ELR (cell line): ENCODE measurements around the gene LUC7L.
A peak's percentile ranks its signal among the peaks of the same experiment; 100 is the strongest.
"Not testable (repeated sequence)": the region's sequence is repeated elsewhere in the genome, so short reads cannot be mapped to it uniquely, and the experiment has no call there.

ENCODE experiments used
- DNase-seq: peaks from one replicate; pipeline ENCODE4 v3.0.0-alpha.2; 2015; ENCODE audit warnings: low read depth

The LUC7L gene

DNA sequence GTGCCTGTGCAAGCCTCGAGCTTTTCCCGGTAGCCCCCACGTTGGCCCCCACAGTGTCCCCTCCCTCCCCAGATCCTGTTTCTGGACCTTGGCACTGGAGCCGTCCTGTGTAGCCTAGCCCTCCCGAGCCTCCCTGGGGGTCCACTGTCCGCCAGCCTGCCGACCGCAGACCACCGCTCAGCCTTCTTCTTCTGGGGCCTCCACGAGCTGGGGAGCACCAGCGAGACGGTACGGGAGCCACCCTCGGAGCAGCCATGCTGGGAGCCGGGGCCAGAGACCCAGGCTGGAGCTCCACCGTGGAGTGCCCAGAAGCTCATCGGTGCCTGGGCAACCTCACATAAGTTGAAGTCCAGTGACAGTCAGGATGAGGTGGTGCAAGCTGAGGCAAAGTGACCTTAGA, 34.7 kb upstream of the LUC7L start:
- no peak for DNase-seq

DNA sequence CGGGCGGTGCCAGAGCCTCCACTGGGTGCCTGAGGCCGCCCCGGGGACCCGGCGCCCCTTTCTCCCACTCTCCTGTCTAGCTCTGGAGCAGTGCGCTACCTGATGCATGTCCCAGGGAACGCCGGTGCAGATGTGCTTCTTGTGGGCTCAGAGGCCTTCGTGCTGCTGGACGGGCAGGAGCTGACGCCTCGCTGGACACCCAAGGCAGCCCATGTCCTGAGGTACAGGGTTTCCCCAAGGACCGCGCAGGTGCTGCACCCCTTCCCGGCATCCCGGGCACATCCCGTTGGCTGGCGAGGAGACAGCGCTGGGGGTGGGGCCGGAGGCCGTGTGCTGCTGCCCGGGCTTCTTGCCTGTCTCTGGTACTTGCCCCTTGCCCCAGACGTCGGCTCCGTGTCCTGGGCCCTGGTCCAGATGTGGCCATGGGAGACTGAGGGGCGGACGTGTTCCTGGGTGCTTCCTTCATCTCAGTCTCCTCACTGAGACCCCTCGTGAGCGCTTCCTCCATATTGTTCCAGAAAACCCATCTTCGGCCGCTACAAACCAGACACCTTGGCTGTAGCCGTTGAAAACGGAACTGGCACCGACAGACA, 34.0 kb upstream of the LUC7L start:
- no peak for DNase-seq

DNA sequence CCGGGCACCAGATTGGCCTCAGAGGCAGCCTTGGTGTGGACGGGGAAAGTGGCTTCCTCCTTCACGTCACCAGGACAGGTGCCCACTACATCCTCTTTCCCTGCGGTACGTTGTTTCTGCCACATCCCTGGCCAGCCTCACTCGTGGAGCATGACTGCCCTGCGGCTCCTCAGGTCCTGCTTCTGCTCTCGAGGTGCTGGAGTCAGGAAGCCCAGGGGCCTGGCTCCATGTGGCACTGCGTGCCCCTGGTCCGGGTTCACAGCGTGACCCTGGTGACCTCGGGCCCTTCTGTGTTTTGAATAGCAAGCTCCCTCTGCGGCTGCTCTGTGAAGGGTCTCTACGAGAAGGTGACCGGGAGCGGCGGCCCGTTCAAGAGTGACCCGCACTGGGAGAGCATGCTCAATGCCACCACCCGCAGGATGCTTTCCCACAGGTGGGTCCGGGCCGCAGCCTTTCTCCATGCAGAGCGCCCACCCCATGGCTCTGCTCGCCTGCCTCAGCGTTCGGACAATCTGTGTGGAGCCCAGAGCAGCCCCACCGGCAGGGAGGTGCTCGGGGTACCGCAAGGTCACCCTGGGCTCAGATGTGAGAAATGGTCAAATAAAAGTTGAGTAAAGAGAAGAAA, 33.0 kb upstream of the LUC7L start:
- DNase-seq, result no peak

DNA sequence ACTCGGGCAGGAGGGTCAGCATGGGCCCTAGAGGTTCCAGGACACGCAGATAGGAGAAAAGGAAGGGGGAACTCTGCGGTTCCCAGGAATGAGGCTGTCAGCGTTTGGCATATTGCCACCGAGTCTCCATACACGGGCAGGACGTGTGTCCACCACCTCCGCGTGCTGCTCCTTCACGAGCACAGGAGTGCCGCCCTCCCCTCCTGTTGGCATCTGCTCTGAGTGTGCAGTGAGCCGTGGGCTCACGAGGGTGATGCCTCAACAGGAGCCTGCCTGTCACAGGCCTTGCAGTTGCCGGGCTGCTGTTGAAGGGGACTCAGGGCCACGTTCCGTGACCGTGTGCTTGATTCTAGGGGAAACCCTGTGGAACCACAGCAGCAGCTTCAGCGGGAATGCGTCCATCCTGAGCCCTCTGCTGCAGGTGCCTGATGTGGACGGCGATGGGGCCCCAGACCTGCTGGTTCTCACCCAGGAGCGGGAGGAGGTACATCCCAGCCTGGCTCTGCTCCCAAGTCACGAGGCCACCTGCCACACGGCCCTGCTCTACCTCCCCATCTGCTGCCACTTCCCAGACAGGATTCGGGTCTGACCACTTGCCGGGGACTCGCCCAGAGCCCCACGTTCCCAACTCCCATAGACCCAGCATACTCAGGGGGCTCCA, 31.9 kb upstream of the LUC7L start:
- no peak for DNase-seq

DNA sequence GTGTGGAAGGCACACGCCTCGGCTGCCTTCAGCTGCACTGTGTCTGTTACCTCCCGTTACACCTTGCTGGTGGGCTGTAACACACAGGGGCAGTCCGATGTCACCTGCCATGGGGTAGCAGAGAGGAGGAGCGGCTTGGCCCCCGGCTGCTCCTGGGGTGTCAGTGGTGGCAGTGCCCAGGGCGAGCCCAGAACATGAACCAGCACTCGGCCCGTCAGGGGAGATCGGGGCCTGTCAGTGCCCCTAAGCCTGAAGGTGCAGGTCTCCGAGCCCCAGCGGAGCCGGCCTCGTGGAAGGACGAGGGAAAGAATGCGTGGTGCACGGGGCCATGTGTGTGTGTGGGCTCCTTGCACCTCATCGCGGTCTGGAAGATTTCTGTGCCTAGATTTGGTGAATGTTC, 31.1 kb upstream of the LUC7L start:
- no peak for DNase-seq

DNA sequence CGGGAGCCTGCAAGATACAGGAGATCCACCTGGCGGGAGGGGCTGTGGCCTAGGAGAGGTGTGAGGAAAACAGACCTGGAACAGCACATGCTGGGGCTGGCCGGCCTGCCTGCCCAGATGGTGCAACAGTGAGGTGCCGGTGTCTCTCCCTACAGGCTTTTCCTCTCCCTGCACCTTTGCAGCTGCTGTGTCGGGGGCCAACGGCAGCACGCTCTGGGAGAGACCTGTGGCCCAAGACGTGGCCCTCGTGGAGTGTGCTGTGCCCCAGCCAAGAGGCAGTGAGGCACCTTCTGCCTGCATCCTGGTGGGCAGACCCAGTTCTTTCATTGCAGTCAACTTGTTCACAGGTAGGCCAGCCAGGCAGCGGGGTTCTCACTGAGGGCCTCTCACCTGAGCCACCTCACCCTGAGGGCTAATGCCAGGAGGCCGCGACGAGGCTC, 30.6 kb upstream of the LUC7L start:
- no peak for DNase-seq

DNA sequence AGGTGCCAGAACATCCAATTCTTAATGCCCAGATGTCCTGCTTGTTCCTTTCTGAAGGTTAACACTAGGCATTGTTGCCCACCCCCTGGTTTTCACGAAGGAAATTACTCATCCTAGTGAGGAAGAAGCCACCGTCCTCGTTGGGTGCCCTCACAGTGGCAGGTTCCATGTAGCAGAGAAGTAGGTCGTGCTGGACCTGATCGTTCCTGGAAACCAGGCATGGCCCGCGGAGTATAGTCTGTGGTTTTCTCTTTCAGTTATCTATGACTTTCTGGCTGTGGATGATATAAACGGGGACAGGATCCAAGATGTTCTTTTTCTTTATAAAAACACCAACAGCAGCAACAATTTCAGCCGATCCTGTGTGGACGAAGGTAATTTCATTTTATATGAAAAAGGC, 30.0 kb upstream of the LUC7L start:
- no peak for DNase-seq

DNA sequence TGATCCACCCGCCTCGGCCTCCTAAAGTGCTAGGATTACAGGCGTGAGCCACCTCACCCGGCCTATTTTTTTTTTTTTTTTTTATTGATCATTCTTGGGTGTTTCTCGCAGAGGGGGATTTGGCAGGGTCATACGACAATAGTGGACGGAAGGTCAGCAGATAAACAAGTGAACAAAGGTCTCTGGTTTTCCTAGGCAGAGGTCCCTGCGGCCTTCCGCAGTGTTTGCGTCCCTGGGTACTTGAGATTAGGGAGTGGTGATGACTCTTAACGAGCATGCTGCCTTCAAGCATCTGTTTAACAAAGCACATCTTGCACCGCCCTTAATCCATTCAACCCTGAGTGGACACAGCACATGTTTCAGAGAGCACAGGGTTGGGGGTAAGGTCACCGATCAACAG, 28.8 kb upstream of the LUC7L start:
- DNase-seq, result not testable (repeated sequence)

DNA sequence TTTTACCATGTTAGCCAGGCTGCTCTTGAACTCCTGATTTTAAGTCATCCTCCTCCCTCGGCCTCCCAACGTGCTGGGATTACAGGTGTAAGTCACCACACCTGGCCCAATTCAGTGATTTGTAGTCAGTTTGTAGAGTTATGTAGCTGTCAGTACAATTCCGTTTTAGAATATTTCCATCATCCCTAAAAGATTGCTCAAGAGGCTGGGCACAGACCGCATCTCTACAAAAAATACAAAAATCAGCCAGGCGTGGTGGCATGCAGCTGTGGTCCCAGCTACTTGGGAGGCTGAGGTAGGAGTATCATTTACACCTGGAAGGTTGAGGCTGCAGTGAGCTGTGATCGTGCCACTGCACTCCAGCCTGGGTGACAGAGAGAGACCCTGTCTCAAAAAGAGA, 25.9 kb upstream of the LUC7L start:
- DNase-seq, result no peak

DNA sequence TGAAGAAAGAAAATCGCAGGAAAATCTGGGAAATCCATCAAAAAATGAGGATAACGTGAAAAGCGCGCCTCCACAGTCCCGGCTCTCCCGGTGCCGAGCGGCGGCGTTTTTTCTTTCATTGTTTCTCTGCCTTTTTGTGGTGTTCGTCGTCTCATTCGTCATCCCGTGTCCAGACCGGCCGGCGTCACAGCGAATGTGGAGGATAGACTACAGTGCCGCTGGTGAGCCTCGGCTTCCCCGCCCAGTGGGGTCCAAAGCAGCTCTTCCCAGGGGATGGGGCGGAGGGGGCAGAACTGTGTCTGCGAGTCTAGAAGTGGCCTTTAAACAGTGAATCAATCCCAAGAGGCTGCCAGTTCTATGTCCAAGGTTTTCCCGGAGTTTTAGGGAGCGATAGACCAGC, 25.2 kb upstream of the LUC7L start:
- DNase-seq, result no peak

DNA sequence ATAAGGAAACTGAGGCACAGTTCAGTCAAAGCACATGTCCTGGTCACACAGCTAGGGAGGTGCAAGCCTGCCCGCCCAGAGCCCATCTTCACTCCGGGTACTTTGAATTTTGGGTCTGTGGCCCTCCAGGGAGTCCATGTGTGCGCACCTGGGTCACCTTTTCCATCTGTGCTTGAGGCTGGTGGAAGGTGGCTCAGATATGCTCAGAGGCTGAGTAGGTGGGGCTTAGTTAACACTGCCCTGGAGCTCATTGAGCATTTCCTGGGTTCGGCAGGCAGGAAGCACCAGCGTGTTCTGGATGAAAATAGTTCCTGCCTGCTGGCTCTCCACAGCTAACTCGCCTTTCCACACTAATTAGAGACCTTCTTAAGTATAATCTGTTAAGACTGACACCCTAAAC, 24.6 kb upstream of the LUC7L start:
- DNase-seq, result no peak

DNA sequence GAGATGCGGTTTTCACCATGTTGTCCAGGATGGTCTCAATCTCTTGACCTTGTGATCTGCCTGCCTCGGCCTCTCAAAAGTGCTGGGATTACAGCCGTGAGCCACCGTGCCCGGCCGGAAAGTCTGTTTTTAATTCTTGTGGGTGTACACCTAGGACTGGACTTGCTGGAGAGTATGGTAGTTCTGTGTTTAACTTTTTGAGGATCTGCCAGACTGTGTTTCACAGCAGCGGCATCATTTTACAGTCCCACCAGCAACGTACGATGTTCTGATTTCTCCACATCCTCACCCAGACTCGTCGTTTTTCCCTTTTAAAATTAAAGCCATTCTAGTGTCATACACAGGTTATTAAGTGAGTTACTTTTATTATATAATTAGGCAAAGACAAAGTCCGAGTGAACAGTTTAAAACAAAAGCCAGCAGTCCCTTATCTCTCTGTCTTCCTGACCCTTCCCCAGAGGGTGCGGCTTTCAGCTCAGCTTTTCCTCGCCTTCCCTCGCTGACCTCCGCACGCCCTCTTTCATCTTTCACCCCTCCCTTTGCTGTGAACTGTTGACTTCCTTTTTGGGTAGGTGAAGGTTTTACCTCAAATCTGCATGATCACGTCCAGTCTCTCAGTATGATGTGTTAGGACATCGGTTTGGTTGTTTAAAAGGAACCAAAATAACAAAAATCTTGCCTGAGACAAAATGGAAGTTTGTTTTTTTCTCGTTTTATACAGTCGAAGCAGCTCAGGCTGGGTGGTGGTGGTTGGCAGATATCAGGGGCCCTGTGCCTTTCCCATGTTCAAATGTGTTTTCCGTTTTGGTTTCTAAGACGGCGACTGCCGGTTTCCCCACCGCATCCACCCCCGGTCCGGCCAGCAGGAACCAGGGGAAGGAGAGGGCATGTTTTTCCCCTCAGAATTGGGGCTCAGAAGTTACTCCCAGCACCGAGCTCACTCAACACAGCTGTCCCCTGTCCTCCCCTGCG, 23.4 kb upstream of the LUC7L start:
- no peak for DNase-seq

DNA sequence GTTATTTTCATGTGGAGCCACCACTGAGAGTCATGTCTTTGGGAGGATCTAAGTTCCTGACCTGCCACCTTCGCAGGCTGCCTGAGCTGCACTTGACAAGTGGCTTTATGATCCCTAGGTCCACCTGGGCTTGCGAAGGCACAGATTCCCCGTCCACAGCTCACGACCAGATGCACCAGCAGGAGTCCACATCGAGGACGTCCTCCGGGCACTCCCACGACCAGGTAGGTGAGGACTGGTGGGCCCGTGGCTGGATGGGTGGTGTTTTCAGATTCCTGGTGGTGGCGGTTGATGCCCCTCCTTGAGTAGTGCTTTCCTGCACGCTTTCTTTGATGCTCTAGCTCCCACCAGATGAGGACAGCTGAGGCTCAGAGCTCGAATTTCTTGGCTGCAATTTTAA, 20.2 kb upstream of the LUC7L start:
- no peak for DNase-seq

DNA sequence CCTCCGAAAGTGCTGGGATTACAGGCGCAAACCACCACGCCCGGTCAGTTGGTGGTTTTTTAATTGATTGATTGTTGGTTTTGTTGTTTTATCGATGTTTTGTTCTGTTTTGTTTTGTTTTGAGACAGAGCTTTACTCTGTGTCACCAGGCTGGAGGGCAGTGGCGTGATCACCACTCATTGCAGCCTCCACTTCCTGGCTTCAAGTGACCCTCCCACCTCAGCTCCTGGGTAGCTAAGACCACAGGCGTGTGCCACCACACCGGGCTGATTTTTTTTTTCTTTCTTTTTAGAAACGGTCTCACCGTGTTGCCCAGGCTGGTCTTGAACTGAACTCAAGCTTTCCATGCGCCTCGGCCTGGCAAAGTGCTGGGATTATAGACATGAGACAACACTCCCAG, 17.8 kb upstream of the LUC7L start:
- DNase-seq, result no peak

DNA sequence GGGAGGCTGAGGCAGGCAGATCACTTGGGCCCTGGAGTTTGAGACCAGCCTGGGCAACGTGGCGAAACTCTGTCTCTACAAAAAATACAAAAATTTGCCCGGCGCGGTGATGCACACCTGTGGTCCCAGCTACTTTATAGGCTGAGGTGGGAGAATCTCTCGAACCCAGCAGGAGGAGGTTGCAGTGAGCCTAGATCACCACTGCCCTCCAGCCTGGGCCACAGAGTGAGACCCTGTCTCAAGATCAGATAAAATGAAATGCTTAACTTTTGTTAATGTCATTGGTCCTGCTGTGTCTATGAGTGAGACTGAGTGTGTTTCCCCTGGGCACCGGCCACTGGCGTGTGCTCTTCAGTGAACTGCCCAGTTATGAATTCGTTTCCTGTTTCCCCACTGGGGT, 15.9 kb upstream of the LUC7L start:
- no peak for DNase-seq

DNA sequence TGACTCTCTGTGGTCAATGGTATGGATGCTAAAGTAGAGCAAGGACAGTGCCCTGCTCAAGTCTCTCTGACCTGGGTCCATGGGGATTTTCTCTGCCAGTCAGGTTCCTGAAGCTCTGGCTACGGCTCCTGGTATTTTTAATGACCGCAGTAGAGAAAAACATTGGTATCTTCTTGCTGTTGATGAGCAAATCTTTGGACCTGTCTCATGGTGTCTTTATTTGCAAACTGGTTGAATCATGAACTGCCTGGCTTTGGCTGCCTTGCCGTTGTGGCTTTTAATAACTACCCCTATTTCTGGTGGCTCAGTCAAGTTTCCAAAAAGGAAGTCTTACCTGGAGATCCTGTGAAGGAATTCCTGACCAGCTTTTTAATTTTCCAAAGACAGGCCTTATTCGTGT, 14.1 kb upstream of the LUC7L start:
- DNase-seq, result no peak

DNA sequence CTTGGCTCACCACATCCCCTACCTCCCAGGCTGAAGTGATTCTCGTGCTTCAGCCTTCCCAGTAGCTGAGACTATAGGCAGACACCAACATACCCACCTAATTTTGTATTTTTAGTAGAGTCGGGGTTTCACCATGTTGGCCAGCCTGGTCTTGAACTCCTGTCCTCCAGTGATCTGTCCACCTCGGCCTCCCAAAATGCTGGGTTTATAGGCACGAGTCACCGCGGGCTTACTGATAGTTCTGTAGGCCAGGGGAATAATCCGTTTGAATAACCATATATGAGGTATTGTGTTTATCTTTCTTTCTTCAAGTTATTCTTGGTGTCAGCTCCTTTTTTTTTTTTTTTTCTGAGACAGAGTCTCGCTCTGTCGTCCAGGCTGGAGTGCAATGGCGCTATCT, 13.0 kb upstream of the LUC7L start:
- DNase-seq, result no peak

DNA sequence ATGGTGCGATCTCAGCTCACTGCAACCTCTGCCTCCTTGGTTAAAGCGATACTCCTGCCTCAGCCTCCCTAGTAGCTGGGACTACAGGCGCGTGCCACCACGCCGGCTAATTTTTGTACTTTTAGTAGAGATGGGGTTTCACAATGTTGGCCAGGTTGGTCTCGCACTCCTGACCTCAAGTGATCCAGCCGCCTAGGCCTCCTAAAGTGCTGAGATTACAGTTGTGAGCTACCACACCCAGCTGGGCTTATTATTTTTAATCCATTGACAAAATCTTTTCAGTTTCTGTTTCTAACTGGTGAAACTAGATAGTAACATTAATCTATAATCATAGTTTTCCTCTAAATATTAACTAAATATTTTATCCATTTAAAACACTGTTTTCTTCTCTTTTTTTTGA, 11.3 kb upstream of the LUC7L start:
- no peak for DNase-seq

DNA sequence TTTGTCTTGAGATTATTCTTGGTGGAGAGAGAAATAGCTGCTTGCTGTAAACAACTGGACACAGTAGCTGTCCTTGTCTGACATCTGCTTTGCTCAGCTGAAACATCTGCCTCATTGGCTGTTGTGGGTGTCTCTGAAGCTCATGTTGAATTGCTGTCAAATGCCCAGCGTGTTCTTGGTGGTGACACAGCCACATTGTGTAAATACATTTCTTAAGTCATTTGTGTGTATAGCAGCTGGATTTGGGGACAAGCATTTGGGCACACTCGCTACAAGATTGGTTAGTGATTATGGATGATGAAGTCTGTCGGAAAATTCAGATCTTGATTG, 10.7 kb upstream of the LUC7L start:
- no peak for DNase-seq

DNA sequence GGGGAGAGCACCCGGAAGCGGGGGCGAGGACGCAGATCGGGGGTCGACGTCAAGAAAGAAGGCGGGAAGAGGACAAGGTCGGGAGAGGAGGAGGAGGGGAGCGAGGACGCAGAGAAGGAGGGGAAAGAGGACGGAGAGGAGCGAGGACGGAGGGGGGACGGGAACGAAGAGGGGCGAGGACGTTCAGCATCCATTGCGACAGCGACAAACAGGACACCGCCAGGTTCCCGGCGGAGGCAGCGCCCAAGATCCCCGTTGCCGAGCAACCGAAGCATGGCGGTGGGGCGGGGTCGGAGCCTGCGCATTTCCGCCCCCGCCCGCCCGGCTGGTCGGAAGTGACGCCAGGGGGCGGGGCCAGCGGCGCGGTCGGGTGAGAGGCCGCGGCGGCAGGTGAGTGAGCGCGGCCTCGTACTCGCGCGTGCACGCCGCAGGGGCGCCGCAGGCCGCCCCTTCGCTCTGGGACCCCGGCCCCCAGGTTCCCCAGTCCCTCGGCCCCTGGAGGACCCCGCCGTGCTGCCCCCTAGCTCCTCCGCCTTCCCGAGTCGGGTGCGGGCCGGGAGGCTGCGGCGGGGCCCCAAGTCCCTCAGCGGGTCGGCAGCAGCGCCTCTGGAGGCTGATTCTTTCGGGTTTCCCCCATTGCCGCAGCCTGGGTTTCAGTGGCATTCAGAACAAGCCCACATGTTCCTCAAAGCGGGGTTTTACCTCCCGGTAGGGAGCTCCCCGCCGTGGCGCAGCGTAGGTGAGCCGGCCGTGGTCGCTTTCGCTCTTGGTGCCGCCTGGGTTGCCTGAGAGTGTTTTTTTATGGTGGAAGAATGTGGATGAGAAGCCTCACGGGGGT, 5.4 kb upstream of the LUC7L start, which contains the start of gene FAM234A:
Gene FAM234A, plus strand, starts transcription at position 354 of the 838 bp plus-strand sequence. CDS start 19,593 bp downstream, outside the sequence.
- DNase-seq, result peak; percentile 92

DNA sequence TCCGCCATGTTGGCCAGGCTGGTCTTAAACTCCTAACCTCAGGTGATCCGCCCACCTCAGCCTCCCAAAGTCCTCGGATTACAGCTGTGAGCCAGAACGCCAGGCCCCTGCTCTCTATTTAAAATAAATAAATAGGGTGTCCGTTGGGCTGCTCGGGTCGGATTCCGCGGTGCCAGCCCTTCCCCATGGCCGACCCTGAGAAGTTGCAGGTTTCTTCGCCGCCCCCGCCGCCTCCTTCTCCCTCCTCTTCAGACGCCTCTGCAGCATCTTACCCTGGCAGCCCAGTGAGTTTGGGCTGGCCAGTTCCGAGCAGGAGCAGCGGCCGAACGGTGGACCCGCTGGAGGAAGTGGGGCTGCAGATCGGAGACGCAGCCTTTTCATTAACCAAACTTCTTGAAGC, 1.7 kb upstream of the LUC7L start:
- DNase-seq, result no peak

DNA sequence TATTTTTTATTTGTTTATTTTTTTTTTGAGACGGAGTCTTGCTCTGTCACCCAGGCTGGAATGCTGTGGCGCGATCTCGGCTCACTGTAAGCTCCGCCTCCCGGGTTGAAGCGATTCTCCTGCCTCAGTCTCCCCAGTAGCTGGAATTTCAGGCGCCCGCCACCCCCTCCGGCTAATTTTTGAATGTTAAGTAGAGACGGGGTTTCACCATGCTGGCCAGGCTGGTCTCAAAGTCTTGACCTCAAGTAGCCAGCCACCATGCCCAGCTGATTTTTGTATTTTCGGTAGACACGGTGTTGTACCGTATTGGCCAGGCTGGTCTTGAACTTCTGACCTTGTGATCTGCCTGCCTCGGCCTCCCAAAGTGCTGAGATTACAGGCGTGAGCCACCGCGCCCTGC, 1.1 kb upstream of the LUC7L start:
- DNase-seq, result not testable (repeated sequence)
